Measurements from ENCODE around the gene TGFBI. TPM values are rescaled to one million over a fixed set of nuclear protein-coding genes. Genes with fewer than 3 reads are reported as not detected.

TGFBI gene
- total RNA-seq, 2 experiments from 2014 or later = 0.58 to 0.97 TPM

DNA sequence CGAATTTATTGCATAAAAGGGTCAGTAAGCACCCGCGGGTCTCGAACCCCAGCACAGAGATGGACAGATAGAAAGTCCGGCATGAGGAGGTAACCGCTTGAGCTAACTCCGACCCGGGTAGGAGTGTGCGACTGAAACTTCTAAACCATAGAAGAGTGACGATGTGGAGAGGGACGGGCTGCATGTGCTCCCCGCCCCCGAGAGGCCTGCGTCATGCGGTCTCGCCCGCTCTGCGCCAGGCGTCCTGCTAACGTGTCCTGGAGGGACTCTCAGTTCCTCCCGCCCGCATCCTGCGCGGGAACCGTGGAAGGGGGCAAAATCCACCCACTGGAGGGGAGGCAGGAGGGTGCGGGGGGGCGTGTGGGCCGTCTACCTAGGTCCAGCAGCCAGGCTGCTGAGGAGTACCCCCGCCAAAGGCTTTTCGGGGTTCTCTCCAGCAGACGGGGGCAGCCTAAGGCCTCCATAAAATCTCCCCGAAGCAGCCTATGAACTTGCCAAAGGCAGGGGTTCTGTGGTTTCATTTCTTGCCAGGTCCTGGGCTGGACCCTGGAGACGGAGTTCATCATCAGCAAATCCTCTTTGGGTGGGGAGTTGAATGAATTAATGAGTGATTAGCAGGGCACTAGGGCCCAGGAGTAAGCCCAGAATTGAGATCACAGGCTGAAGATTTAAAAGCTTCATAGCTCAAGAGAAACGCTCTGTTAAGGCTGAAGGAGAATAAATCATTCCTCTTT, 51.9 kb downstream of the TGFBI start:
- Mint-ChIP-seq H3K36me3 (no peaks in the 10 kb centered on the region), H3K27me3 (peaks cover 33% of the 10 kb centered on the region), H3K9me3 (no peaks in the 10 kb centered on the region), H3K4me3 (peak overlapping the region; percentile 56), H3K4me1 (ENCODE audit: low read depth) (peaks cover 9% of the 10 kb centered on the region), H3K27ac (peak overlapping the region; percentile 59)
- DNase-seq = peak; percentile 85
- ChIA-PET CTCF (interaction anchor here (1.0 to 4.7 kb wide), 11 partner anchors 11 to 194 kb away, joined by 3 to 38 read pairs (median 4); partner anchors contain the start of gene IL9), POLR2A (no interaction called here)
- intact Hi-C loops (cut with micrococcal nuclease) = loop anchor here (1.0 to 2.0 kb wide), 2 partner anchors 43 to 52 kb away; partner anchors contain the start of gene SMAD5

DNA sequence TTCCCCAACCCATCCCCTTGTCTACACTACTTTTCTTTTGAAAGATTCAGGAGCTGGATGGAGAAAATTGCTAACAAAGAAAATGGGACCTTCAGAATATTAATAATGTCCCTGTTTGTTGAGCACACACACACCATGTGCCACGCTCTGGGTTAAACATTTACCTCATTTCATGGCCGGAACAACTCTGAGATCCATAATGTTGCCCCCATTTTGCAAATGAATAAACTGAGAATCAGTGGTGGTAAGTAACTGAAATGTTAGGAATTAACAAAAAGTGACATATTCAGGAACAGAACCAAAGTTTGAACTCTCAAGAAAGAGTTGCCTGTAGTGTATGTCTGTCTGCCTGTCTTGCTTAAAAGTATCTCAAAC, 52.4 kb downstream of the TGFBI start:
- ChIA-PET CTCF (interaction anchor here (0.5 to 4.7 kb wide), 20 partner anchors 11 to 199 kb away, joined by 3 to 38 read pairs (median 4); partner anchors contain the start of genes IL9 and SMAD5), POLR2A (no interaction called here)
- Mint-ChIP-seq H3K27me3 (peaks cover 33% of the 10 kb centered on the region), H3K36me3 (no peaks in the 10 kb centered on the region), H3K4me1 (ENCODE audit: low read depth) (peaks cover 9% of the 10 kb centered on the region), H3K9me3 (no peaks in the 10 kb centered on the region), H3K27ac (no peak overlapping the region), H3K4me3 (no peak overlapping the region)
- no peak for DNase-seq
- intact Hi-C loops (cut with micrococcal nuclease) = loop anchor here (2.0 kb wide), 1 partner anchor 52 kb away; the partner anchor contains the start of gene SMAD5

DNA sequence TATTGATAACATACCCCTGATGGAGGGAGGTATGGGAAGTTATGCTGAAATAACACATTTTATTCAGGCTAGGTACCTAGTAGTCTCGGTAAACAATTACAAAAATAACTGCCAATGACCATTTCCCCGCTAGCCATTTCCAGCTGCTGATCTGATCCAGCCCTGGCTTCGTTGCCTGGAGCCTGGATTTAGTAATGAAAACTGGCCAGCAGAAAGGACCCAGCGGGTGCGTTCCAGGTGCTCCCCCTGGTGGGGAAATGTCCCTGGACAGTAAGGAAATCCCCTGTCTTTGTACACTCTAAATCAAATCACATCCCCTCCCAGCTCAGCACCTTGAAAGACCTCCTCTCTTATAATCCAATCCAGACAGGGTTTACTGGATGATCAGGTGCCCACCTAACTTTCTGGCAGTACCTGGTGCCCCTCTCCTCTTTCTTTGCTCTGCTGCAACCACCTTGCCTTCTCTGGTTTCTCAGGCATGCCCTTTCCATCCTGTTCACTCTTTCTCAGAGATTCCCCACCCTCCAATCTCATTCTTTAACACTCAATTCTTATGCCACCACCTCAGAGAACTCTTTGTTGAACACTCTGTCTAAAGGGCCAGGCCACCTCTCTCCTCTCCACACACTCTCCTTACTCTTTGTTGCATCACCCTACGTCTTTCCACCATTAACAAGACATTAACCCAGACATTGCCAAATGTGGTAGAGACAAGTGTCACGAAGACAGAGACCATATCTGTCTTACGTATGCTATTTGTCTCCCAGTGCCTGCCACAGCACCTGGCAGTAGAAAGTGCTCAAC, 53.8 kb downstream of the TGFBI start:
- H3K4me3 Mint-ChIP-seq = no peak overlapping the region
- peak; percentile 73 for DNase-seq
- H3K27me3 Mint-ChIP-seq = peaks cover 24% of the 10 kb centered on the region
- ChIA-PET CTCF (interaction anchor here (0.9 to 4.7 kb wide), 20 partner anchors 13 to 200 kb away, joined by 3 to 38 read pairs (median 4); partner anchors contain the start of gene SMAD5), POLR2A (no interaction called here)
- H3K9me3 Mint-ChIP-seq = no peaks in the 10 kb centered on the region
- no peaks in the 10 kb centered on the region for H3K36me3 Mint-ChIP-seq
- intact Hi-C loops (cut with micrococcal nuclease) = loop anchor here (1.0 to 2.0 kb wide), 4 partner anchors 92 to 195 kb away; no protein-coding TSS in a partner anchor
- H3K4me1 Mint-ChIP-seq (ENCODE audit: low read depth) = peaks cover 9% of the 10 kb centered on the region
- H3K27ac Mint-ChIP-seq = no peak overlapping the region

DNA sequence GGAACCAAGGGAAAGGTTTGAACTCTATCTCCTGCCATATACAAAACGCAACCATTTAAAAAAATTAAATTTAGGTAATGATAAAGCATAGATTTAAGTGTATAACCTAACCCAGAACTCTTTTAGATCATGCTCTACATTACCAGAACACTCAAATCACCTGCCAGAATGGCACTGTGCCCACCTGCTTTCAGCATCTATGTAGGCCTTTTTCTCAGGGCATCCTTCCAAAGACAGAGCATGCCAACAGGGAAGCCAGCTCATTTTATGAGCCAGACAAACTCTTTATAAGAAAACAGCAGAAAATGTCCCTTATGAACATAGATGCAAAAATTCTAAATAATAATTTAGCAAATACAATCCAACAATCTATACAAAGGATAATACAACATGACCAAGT, 55.9 kb downstream of the TGFBI start:
- Mint-ChIP-seq H3K9me3 (no peaks in the 10 kb centered on the region), H3K4me3 (no peak overlapping the region), H3K27ac (no peak overlapping the region), H3K4me1 (ENCODE audit: low read depth) (peaks cover 8% of the 10 kb centered on the region), H3K27me3 (peaks cover 11% of the 10 kb centered on the region), H3K36me3 (no peaks in the 10 kb centered on the region)
- CTCF ChIA-PET = interaction anchor here (0.6 to 4.7 kb wide), 6 partner anchors 82 to 1141 kb away, joined by 3 to 38 read pairs (median 4); no protein-coding TSS in a partner anchor
- intact Hi-C loops (cut with micrococcal nuclease) = no loop called here
- POLR2A ChIA-PET = no interaction called here
- DNase-seq = no peak

DNA sequence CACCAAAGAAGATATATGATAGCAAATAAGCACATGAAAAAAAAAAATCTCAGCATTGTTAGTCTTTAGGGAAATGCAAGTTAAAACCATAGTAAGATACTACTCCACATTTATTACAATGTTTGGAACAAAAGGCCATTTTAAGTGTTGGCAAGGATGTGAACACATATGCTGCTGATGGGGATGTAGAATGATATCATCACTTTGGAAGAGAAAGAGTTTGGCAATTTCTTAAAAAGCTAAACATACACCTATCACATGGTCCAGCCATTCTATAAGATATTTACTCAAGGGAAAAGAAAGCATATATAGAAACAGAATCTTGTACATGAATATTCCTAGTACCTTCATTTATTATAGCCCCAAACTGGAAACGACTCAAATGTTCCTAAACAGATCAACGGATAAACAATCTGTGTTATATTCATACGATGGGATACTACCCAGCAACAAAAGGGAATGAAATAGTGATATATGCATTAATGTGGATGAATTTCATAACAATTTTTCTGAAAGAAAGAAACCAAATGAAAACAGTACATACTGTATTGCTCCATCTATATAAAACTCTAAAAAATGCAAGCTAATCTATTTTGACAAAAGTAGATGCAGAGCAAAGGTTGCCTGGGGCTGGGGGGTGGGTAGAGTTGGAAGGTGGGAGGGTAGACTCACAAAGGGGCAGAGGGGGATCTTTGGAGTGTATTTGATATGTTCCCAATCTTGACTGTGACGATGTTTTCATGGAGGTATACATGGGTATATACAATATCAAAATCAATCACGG, 58.2 kb downstream of the TGFBI start:
- H3K4me3 Mint-ChIP-seq = no peak overlapping the region
- H3K27ac Mint-ChIP-seq = no peak overlapping the region
- no peak for DNase-seq
- no peaks in the 10 kb centered on the region for H3K9me3 Mint-ChIP-seq
- intact Hi-C loops (cut with micrococcal nuclease) = no loop called here
- H3K4me1 Mint-ChIP-seq (ENCODE audit: low read depth) = no peaks in the 10 kb centered on the region
- ChIA-PET POLR2A (no interaction called here), CTCF (interaction anchor here (0.6 to 1.3 kb wide), 3 partner anchors 87 to 197 kb away, joined by 3 read pairs; no protein-coding TSS in a partner anchor)
- H3K27me3 Mint-ChIP-seq = peaks cover 1% of the 10 kb centered on the region
- no peaks in the 10 kb centered on the region for H3K36me3 Mint-ChIP-seq

DNA sequence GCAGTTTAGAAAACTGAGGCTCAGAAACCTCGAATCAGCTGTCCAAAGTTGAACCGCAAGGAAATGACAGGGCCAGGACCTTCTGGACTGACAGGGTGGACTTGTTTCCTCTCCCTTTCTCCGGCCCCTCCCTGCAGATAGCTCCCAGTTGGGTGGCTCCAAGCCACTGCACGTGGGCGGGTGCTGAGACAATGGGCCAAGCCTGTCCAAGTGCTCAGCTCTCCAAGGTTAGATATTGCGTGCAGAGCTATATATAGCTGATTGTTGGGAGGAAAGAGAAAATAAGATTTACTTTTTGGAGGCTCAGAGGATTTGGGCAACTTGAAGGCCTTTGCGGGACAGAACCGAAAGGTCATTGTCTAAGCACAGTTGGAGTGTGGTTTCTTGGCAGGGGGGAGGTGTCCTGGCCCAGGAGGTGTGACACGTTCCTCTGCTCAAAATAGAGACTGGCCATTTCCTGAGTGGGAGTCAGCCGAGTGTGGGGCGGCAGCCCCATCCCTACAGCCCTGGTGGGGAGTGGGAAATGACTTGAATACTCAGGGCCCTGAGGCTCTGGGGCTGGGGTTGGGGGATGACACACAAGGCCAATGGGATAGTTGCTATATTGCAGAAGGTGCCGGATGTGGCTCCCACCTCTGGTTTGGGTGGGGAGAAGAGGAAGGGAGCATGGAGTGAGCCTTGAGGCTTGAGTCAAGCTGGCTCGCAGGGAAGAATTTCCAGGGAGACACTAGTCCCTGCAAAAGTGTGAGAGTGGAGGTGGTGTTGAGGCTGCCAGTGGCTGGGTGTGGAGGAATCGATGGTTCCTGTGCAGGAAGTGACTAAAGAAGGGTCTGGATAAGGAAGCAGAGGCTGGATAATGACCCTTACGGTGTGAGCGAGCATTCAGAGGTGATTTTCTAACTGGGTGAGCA, 59.4 kb downstream of the TGFBI start:
- Mint-ChIP-seq H3K4me1 (ENCODE audit: low read depth) (no peaks in the 10 kb centered on the region), H3K27ac (no peak overlapping the region), H3K27me3 (no peaks in the 10 kb centered on the region), H3K36me3 (no peaks in the 10 kb centered on the region), H3K9me3 (no peaks in the 10 kb centered on the region), H3K4me3 (no peak overlapping the region)
- ChIA-PET POLR2A (no interaction called here), CTCF (interaction anchor here (1.3 kb wide), 1 partner anchor 86 kb away, joined by 3 read pairs; no protein-coding TSS in a partner anchor)
- intact Hi-C loops (cut with micrococcal nuclease) = no loop called here
- DNase-seq = no peak

DNA sequence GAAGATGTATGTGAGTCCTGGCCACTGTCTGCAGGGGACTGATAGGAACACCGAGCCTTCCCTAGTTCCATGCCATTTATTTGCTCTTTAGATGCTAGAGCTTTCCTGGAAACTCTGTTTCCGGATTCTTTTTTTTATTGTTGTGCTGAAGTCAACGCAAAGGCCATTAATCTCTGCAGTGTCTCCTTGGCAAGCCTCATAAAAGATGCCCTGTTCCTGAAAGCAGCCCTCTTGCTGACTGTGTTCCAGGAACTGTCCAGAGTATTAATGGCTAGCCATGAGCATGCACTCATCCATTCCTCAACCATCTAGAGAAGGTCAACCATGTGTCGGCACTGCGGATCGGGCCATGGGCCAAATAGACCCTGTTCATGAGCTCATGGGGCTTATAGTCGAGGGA, 61.0 kb downstream of the TGFBI start:
- intact Hi-C loops (cut with micrococcal nuclease) = no loop called here
- Mint-ChIP-seq H3K36me3 (no peaks in the 10 kb centered on the region), H3K27me3 (peaks cover 2% of the 10 kb centered on the region), H3K9me3 (no peaks in the 10 kb centered on the region), H3K4me1 (ENCODE audit: low read depth) (no peaks in the 10 kb centered on the region), H3K27ac (no peak overlapping the region), H3K4me3 (no peak overlapping the region)
- POLR2A ChIA-PET = no interaction called here
- no peak for DNase-seq
- CTCF ChIA-PET = no interaction called here

DNA sequence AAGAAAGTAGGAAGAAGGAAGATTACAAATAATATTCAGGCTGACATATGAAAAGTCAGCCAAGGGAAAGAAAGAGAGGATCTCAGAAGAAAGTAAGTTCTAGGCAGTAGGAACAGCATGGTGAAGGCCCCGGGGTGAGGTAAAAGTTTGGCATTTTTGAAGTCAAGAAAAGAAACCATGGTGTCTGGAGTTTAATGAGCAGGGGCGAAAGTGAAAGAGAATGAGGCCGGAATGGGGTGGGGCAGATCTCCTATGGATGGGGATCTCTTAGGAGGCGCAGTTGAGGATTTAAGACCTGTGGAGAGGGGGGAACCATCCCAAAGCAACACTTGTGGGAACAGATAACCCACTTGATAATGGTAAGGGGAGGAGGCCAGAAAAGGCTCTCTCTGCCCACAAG, 61.5 kb downstream of the TGFBI start:
- peaks cover 2% of the 10 kb centered on the region for H3K27me3 Mint-ChIP-seq
- CTCF ChIA-PET = no interaction called here
- H3K36me3 Mint-ChIP-seq = no peaks in the 10 kb centered on the region
- DNase-seq = no peak
- H3K4me3 Mint-ChIP-seq = no peak overlapping the region
- intact Hi-C loops (cut with micrococcal nuclease) = no loop called here
- no peaks in the 10 kb centered on the region for H3K4me1 Mint-ChIP-seq (ENCODE audit: low read depth)
- H3K27ac Mint-ChIP-seq = no peak overlapping the region
- H3K9me3 Mint-ChIP-seq = no peaks in the 10 kb centered on the region
- POLR2A ChIA-PET = no interaction called here

DNA sequence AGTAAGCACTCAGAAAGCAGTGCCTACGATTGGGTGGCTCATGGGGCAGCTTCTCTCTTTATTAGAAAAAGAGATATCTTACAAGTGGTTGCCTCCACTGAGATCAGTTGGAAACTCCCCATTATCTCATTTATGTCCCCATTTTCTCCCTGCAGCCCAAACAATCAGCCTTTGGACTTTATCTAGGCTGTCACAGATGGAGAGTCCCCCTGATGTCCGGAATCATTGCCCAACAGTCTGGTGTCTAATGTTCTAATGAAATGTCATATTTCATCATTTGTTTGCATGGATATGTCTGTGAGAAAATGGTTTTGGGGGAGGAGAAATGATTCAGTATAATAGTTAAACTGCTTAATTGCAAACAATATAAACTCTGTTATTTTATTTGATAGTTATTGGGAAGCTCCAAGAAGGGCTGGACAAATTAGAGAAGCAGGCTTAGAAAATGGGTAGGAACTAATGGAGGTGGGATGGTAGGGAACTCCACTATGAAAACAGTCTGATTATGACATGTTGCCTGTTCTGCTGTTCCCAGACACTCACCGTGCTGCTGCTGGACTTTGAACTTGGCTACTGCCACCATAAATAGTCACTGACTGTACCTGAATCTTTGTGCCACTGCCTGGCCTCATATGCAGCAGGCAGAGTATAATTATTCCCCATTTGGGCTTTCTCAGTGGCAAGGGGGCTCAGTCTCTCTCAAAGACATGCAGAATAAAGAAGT, 65.6 kb downstream of the TGFBI start:
- Mint-ChIP-seq H3K4me3 (no peak overlapping the region), H3K27me3 (peaks cover 5% of the 10 kb centered on the region), H3K9me3 (no peaks in the 10 kb centered on the region), H3K4me1 (ENCODE audit: low read depth) (no peaks in the 10 kb centered on the region), H3K36me3 (no peaks in the 10 kb centered on the region), H3K27ac (no peak overlapping the region)
- no peak for DNase-seq
- POLR2A ChIA-PET = no interaction called here
- CTCF ChIA-PET = no interaction called here
- intact Hi-C loops (cut with micrococcal nuclease) = no loop called here

DNA sequence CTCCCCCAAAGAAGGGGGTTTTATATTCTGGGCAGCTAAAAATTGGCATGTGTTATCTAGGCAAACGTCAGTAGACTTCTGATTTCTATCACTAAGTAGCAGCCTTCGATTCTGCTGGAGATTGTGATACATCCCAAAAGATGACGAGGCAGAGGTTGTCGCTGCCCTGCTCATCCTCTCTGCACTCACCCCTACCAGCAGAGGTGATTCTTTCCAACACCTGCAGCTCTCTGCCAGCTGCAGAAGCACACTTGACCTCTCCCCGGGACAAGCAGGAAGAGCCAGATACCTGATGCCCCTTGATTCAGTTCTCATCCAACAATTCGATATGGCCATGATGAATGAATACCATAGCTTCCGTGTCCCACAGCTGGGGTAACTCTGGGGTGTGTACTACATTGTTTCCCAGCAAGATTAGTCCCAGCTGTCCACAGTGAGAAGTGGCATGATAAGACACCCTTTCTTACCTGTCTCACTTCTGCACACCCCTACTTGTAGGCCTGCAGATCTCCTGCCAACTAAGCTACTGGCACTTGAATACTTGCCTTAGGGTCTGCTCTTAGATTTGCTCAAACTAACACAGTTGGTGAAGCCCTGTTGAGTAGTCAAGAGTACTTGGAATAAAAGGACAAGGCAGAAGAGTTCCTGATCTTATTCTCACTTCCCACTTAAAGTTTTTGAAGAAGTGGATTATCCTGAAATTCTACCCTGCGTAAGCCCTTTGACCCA, 66.3 kb downstream of the TGFBI start:
- Mint-ChIP-seq H3K9me3 (no peaks in the 10 kb centered on the region), H3K4me3 (no peak overlapping the region), H3K27ac (no peak overlapping the region), H3K36me3 (no peaks in the 10 kb centered on the region), H3K27me3 (peaks cover 5% of the 10 kb centered on the region), H3K4me1 (ENCODE audit: low read depth) (no peaks in the 10 kb centered on the region)
- intact Hi-C loops (cut with micrococcal nuclease) = no loop called here
- DNase-seq = no peak
- ChIA-PET CTCF (interaction anchor here (1.3 kb wide), 1 partner anchor 13 kb away, joined by 3 read pairs; no protein-coding TSS in a partner anchor), POLR2A (no interaction called here)
